ENCODE data around the gene EIF2B5.

DNA sequence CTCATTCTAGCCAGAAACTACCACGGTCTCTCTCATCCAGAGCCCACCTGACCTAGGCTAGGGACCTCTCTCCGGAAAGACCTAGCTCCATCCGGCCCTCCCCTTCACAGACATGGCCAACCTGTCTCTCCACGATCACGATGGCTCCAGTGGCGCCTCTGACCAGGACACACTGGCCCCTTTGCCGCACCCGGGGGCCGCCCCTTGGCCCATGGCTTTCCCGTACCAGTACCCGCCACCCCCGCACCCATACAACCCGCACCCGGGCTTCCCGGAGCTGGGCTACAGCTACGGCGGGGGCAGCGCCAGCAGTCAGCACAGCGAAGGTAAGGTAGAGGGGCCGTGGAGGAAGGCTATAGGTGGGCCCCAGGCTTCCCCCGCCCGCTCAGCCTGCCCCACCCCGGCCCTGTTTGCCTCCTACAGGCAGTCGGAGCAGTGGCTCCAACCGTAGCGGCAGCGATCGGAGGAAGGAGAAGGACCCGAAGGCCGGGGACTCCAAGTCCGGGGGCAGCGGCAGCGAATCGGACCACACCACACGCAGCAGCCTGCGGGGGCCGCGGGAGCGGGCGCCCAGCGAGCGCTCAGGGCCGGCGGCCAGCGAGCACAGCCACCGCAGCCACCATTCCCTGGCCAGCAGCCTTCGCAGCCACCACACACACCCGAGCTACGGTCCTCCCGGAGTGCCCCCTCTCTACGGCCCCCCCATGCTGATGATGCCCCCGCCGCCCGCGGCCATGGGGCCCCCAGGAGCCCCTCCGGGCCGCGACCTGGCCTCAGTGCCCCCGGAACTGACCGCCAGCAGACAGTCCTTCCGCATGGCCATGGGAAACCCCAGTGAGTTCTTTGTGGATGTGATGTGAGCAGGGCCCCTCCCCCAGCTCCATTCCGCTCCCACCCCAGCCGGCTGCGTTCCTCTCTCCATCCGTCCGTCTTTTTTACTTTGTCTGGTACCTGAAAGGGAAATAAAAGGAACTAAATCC is 35.0 kb downstream of the EIF2B5 start:
- TF ChIP-seq POLR2AphosphoS5 (IDR thresholded peaks at IDR 0.05) (no peak), CTCF (IDR thresholded peaks at IDR 0.05) (no peak), POLR2A (IDR thresholded peaks at IDR 0.05) (no peak), EP300 (IDR thresholded peaks at IDR 0.05; ENCODE audit: low read depth) (no peak)

All from transverse colon (tissue), 4 donors.